Suprapubic skin (tissue), 4 donors: Measurements from ENCODE around the gene PTPRM. TPM values are rescaled to one million over a fixed set of nuclear protein-coding genes. Genes with fewer than 3 reads are reported as not detected.

Source experiments
- DNase-seq, 2 donors: peaks; one replicate each; pipeline ENCODE4 v3.0.0-alpha.2; 2019; ENCODE audit warnings: low spot score in 2 of 2
- H3K27ac ChIP-seq: fragments of 200-600 bp; sonication (generic); one replicate; pipeline ENCODE4 v1.5.1; 2019
- H3K27me3 ChIP-seq: fragments of 200-600 bp; sonication (generic); one replicate; pipeline ENCODE4 v1.5.1; 2019
- H3K36me3 ChIP-seq: fragments of 200-600 bp; sonication (generic); one replicate; pipeline ENCODE4 v1.5.1; 2019
- H3K4me1 ChIP-seq: fragments of 200-600 bp; sonication (generic); one replicate; pipeline ENCODE4 v1.5.1; 2019
- H3K4me3 ChIP-seq: fragments of 200-600 bp; sonication (generic); one replicate; pipeline ENCODE4 v1.5.1; 2019; ENCODE audit warnings: mild to moderate bottlenecking
- H3K9me3 ChIP-seq: fragments of 200-600 bp; sonication (generic); one replicate; pipeline ENCODE4 v1.5.1; 2019
- EP300 ChIP-seq: sonication (generic); formaldehyde crosslinking; IDR thresholded peaks from one replicate; pipeline ENCODE4 v1.6.1; 2017; ENCODE audit warnings: antibody characterized with exemption
- POLR2A ChIP-seq, 2 donors: fragments of 450-650 bp; IDR thresholded peaks; one replicate each; pipeline ENCODE4 v1.6.1; 2017; ENCODE audit warnings: antibody characterized with exemption in 2 of 2, mild to moderate bottlenecking in 2 of 2, moderate library complexity in 2 of 2
- POLR2AphosphoS5 ChIP-seq, 3 donors: sonication (generic); formaldehyde crosslinking; IDR thresholded peaks; one replicate each; pipeline ENCODE4 v1.6.1; 2017; ENCODE audit warnings: antibody characterized with exemption in 3 of 3
- WGBS: methylation state at CpG from one replicate; pipeline ENCODE4 v1.1.5; 2018; 5-methylcytosine and 5-hydroxymethylcytosine counted together
- total RNA-seq, 4 donors: library from RNA; depleted of rRNA; stranded (reverse); fragments of >200 nt; gene quantifications; one replicate each; pipeline ENCODE4 v1.1.0, GENCODE V29; 2016
- TF ChIP-seq, protein P1 (sequence below), 2 donors: fragments of 200-600 bp in 1 of 2; fragments of 450-650 bp in 1 of 2; sonication (generic) in 1 of 2; IDR thresholded peaks; one replicate each; pipeline ENCODE4 v1.5.1; 2016 to 2019; ENCODE audit warnings: antibody characterized with exemption in 2 of 2, mild to moderate bottlenecking in 1 of 2, moderate library complexity in 1 of 2

Gene PTPRM
- total RNA-seq, 4 donors from 2014 or later: 19.8 to 73.7 (median 40.0) TPM

DNA sequence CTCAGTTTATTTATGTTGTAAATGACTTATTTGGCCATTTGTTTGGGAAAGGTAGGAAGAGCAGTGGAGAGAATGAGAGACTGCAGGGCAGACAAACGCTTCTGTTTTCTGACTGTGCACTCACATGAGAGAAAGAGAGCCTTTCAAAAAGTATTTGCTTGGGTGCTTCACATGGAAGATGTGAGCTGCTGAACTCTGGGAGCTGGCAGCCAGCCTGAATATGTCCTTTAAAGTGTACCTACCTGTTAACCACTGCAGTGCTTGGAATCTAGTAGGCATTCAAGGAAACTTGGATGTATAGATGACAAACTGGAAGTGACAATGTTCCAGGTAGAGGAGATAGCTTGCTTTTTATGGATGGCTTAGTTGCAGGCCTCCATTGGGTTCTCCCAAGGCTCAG is 68.8 kb downstream of the PTPRM start:
- Histone ChIP-seq H3K9me3 (no peaks in the 10 kb centered on the region), H3K4me3 (no peak overlapping the region), H3K36me3 (no peaks in the 10 kb centered on the region), H3K27ac (no peak overlapping the region), H3K27me3 (no peaks in the 10 kb centered on the region), H3K4me1 (no peaks in the 10 kb centered on the region)
- TF ChIP-seq POLR2AphosphoS5 (IDR thresholded peaks at IDR 0.05): no peak
- TF ChIP-seq POLR2A (IDR thresholded peaks at IDR 0.05): no peak
- WGBS: 80% methylated on average over 1 of the region's 1 CpG
- no peak for DNase-seq

DNA sequence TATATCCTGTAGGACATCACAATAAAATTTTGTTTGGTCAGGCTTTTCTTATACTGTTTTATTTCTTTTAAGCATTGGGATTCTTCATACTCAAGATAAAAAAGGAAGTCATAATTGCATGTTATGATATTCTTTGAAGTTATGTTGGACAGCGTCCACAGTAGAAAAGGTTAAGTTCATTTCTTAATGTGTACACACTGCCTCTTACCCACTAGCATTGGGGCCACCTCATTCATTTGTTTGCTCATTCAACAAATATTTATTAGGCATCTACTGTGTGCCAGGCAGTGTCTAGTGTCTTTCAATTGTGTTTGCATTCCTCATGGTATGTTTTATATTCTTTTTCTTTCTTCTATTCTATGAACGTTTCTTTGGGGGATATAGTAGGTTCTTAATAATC is 70.2 kb downstream of the PTPRM start:
- TF ChIP-seq POLR2A (IDR thresholded peaks at IDR 0.05): no peak
- no peak for TF ChIP-seq EP300
- TF ChIP-seq, protein P1, sequence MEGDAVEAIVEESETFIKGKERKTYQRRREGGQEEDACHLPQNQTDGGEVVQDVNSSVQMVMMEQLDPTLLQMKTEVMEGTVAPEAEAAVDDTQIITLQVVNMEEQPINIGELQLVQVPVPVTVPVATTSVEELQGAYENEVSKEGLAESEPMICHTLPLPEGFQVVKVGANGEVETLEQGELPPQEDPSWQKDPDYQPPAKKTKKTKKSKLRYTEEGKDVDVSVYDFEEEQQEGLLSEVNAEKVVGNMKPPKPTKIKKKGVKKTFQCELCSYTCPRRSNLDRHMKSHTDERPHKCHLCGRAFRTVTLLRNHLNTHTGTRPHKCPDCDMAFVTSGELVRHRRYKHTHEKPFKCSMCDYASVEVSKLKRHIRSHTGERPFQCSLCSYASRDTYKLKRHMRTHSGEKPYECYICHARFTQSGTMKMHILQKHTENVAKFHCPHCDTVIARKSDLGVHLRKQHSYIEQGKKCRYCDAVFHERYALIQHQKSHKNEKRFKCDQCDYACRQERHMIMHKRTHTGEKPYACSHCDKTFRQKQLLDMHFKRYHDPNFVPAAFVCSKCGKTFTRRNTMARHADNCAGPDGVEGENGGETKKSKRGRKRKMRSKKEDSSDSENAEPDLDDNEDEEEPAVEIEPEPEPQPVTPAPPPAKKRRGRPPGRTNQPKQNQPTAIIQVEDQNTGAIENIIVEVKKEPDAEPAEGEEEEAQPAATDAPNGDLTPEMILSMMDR (IDR thresholded peaks at IDR 0.05): no peak
- TF ChIP-seq POLR2AphosphoS5 (IDR thresholded peaks at IDR 0.05): no peak
- no peak for DNase-seq
- H3K4me1 ChIP-seq: no peaks in the 10 kb centered on the region
- no peaks in the 10 kb centered on the region for H3K36me3 ChIP-seq
- no peaks in the 10 kb centered on the region for H3K27me3 ChIP-seq
- H3K4me3 ChIP-seq: no peak overlapping the region
- WGBS: 72% methylated on average over 2 of the region's 2 CpGs
- H3K9me3 ChIP-seq: no peaks in the 10 kb centered on the region
- H3K27ac ChIP-seq: no peak overlapping the region

DNA sequence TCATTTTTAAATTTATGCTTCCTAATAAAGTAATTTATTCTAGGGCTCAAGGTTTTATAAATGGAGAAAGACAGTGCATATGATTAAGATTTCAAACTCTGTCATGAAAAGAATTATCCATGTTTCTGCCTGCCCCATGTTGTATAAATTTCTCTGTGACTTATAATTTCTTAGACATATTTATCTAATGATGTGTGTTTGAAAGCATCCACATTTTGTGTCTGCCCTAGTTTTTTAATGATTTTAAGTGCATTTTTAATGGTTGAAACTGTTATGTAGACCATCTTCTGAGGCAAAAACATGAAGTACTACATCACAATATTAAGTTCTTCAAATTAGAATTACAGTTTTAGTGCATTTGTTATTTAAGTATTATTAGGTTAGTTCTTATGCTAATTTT is 71.2 kb downstream of the PTPRM start:
- Histone ChIP-seq H3K4me1 (no peaks in the 10 kb centered on the region), H3K36me3 (no peaks in the 10 kb centered on the region), H3K4me3 (no peak overlapping the region), H3K27ac (no peak overlapping the region), H3K9me3 (no peaks in the 10 kb centered on the region), H3K27me3 (no peaks in the 10 kb centered on the region)
- no peak for TF ChIP-seq POLR2AphosphoS5 (IDR thresholded peaks at IDR 0.05)
- TF ChIP-seq, protein P1 (IDR thresholded peaks at IDR 0.05): no peak
- no peak for TF ChIP-seq POLR2A (IDR thresholded peaks at IDR 0.05)
- TF ChIP-seq EP300: no peak
- no peak for DNase-seq

DNA sequence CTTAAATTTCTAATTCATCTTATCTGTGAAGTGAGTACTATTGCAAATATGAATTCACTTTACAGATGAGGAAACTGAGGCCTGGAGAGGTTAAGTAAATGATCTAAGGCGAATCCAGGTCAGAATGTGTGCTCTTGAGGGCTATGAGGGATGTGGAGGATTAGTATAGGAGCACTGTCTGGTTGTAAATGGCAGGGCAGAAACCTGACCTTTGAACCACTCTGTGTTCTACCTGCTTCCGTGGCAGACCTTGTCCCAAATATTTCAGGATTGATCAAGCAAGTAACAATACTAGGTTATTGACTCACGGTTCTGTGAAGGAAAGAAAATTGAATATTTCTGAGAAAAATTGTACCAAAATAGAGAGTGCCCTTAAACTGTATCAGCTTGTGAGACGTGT is 74.7 kb downstream of the PTPRM start:
- 87% methylated on average over 4 of the region's 4 CpGs for WGBS
- no peak overlapping the region for H3K4me3 ChIP-seq
- H3K27ac ChIP-seq: no peak overlapping the region
- no peaks in the 10 kb centered on the region for H3K4me1 ChIP-seq
- no peaks in the 10 kb centered on the region for H3K9me3 ChIP-seq
- no peak for TF ChIP-seq EP300
- no peak for TF ChIP-seq POLR2A (IDR thresholded peaks at IDR 0.05)
- TF ChIP-seq, protein P1 (IDR thresholded peaks at IDR 0.05): no peak
- H3K27me3 ChIP-seq: no peaks in the 10 kb centered on the region
- no peaks in the 10 kb centered on the region for H3K36me3 ChIP-seq
- DNase-seq: no peak

DNA sequence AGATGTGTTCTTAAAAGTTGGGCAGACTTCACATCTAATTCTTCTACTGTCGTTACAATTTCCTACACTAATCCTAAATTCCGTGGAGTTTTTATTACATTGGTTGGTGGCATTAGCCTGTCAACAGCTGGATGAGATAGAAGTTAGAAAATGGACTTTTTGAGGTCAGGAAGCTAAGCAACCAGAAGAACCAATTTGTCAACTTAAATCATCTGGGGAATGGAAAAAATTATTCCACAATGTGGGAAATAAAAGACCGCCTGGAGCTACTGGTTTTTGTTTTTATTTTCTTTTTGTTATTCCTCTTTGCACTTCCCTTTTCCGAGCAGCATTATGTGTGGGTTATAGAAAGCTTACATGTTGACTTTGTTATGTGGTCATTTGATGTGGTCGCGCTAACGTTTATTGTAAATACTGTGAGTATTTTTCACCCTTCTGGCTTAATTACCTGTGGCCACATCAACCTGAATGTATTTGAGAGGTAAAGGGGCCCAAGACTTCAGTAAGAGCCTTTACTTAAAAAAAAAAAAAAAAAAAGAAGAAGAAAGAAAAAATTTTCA is 75.3 kb downstream of the PTPRM start:
- 70% methylated on average over 7 of the region's 7 CpGs for WGBS
- no peaks in the 10 kb centered on the region for H3K4me1 ChIP-seq
- no peaks in the 10 kb centered on the region for H3K9me3 ChIP-seq
- no peak overlapping the region for H3K27ac ChIP-seq
- no peak for DNase-seq
- no peaks in the 10 kb centered on the region for H3K36me3 ChIP-seq
- TF ChIP-seq, protein P1 (IDR thresholded peaks at IDR 0.05): no peak
- TF ChIP-seq EP300 (no peak), POLR2A (IDR thresholded peaks at IDR 0.05) (no peak), POLR2AphosphoS5 (IDR thresholded peaks at IDR 0.05) (no peak)
- no peaks in the 10 kb centered on the region for H3K27me3 ChIP-seq
- H3K4me3 ChIP-seq: no peak overlapping the region

DNA sequence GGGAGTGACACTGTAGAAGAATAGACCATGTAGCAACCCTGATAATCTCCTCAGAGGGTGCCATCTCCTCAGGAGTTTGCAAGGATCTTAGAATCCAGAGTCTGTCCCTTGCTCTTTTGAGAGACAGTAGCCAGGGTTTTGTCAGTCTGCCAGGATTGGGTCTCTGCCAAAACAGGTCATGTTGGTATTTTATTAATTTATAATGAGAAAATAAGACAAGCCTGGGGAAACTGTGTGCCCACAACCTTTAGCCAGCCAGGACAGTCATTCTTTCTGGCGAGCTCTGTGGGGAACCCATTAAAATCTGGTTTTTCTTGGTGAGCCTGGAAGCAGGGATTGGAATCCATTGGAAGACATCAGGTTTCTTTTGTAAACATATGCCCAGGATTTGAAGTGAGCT is 78.6 kb downstream of the PTPRM start:
- TF ChIP-seq POLR2A (IDR thresholded peaks at IDR 0.05): no peak
- no peak for TF ChIP-seq POLR2AphosphoS5 (IDR thresholded peaks at IDR 0.05)
- TF ChIP-seq EP300: no peak
- TF ChIP-seq, protein P1 (IDR thresholded peaks at IDR 0.05): no peak
- DNase-seq: no peak
- Histone ChIP-seq H3K4me3 (no peak overlapping the region), H3K36me3 (no peaks in the 10 kb centered on the region), H3K27ac (no peak overlapping the region), H3K9me3 (no peaks in the 10 kb centered on the region), H3K27me3 (no peaks in the 10 kb centered on the region), H3K4me1 (no peaks in the 10 kb centered on the region)
- WGBS: 80% methylated on average over 1 of the region's 1 CpG
